Stimulated activated CD8-positive, alpha-beta memory T cell treated with anti-CD3 and anti-CD28 coated beads, Interleukin-4, amount 100 ng/mL, for 24 hours (primary cell): ENCODE data around the gene APLNR.

Experiments used
- DNase-seq: peaks from one replicate; pipeline ENCODE4 v3.0.0-alpha.2; 2020; ENCODE audit warnings: low read depth

APLNR gene

GRCh38 chr11:57251491-57252104 is 14.5 kb upstream of the APLNR start:
- no peak for DNase-seq

GRCh38 chr11:57251037-57251436 is 14.0 kb upstream of the APLNR start:
- no peak for DNase-seq

GRCh38 chr11:57249384-57250319 is 12.6 kb upstream of the APLNR start:
- peak; percentile 23 for DNase-seq

- DNase-seq = no peak
Measured at GRCh38 chr11:57248780-57249383, 11.8 kb upstream of the APLNR start.

GRCh38 chr11:57244911-57245310 is 7.9 kb upstream of the APLNR start:
- DNase-seq = no peak

DNA sequence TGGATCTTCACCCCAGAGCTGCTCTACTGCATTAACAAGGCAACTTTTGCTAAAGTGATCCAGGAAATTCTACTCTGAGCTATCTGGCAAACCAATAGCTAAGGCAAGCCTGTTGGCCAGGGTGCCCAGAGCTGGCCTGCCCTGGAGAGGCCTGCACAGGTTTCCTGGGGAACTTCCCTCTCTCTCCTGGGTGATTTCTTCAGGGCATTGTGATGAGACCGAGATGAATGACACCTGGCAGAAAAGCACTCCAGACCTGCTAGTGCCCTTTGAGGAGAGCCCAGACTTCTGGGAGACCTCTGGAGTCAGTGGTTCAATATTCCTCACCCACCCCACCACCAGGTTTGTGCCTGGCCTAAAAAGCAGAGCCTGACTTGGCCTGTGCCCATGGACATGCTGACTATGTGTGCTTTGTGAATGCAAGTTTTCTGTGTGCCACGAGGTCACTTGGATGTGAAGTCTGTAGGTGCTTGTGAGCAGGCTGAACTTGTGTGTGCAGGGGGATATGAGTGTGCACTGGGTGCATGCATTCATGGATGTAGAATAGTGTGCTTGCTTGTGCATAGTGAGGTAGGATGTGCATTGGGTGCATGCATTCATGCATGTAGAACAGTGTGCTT is 4.4 kb upstream of the APLNR start:
- no peak for DNase-seq

GRCh38 chr11:57240757-57241156 is 3.7 kb upstream of the APLNR start:
- no peak for DNase-seq

DNA sequence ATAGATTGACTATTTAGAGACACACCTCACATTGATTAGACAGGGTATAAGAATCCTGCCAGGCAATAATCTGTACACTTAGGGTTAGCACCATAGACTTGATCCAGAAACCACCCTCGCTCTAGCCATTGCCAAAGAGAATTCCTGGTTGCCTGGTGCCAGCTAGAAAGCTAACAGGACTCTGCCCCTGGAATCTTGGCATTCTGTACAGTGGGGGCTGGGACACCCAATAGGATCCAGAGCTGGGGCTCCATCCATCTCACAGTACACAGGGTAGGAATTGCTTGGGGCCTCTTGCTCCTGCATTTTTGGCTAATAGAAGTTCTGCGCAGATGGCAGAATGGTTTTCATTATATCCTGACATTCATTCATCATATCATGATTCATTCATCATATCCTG is 3.0 kb upstream of the APLNR start:
- no peak for DNase-seq

DNA sequence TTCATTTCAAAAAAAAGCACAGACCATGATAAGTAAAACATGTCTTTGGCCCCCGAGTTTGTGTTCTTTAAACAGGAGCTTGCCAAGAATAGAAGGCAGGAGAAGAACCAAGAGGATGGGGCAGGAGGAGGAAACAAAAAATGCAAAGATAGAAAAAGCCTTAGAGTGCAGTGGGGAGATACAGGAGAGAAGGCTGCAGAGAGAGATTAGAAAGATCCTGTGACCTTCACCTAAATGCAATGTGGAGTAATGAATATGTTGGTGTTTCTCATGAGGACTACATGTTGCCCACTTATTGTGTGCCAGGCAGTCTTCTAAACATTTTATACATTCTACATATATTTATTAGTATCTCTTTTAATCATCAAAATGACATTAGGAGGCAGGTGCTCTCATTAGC is 2.3 kb upstream of the APLNR start:
- DNase-seq = no peak

DNA sequence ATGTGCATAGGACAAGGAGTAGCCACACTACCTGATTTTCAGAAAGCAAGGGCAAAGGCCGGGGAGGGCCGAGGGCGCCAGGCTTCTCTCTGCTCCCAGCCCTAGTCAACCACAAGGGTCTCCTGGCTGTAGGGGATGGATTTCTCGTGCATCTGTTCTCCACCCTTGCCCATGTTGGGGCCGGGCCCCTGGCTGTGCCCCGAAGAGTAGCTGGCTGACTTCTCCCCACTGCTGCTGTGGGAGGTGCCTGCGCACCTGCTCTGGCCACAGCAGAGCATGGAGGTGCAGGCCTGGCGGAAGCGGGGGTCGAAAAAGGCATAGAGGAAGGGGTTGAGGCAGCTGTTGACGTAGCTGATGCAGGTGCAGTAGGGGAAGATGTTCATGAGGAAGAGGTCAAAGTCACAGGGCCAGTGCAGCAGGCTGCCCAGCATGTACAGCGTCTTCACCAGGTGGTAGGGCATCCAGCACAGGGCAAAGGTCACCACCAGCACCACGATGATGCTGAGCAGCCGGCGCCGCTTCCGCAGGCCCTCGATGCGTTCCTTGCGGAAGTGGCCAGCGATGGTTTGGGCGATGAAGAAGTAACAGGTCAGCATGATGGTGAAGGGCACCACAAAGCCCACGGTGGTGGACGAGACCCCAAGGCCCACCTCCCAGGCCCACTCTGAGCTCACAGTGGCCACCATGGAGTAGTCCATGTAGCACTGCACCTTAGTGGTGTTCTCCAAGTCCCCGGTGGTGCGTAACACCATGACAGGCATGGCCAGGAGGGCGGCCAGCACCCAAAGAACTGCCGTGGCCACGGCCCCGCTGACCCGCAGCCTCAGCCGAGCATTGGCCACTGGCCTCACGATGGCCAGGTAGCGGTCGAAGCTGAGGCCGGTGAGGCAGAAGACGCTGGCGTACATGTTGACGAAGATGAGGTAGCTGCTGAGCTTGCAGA is 1.0 kb downstream of the APLNR start:
- DNase-seq = no peak

GRCh38 chr11:57233702-57234101 is 3.3 kb downstream of the APLNR start:
- DNase-seq = no peak

GRCh38 chr11:57231539-57232253 is 5.4 kb downstream of the APLNR start:
- no peak for DNase-seq

GRCh38 chr11:57230791-57231538 is 6.1 kb downstream of the APLNR start:
- no peak for DNase-seq

DNA sequence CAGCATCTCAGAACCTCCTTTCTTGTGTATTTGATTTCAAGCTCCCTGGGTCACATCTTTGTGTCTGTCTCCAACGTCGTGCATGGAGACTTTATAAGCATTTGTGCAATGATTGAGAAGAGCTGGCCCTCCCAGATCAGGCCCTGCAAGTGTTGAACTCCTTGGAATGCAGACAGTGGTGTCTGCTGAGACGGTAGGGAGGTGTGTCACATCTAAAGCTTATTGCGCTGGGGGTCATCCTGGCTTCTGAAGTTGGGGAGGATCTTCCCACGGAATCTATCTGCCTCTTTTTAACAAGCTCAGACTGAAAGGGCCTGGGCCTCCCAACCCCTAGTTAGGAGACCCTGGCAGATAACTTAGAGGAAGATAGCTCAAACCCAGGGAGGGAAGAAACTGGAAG is 6.7 kb downstream of the APLNR start:
- DNase-seq = no peak

DNA sequence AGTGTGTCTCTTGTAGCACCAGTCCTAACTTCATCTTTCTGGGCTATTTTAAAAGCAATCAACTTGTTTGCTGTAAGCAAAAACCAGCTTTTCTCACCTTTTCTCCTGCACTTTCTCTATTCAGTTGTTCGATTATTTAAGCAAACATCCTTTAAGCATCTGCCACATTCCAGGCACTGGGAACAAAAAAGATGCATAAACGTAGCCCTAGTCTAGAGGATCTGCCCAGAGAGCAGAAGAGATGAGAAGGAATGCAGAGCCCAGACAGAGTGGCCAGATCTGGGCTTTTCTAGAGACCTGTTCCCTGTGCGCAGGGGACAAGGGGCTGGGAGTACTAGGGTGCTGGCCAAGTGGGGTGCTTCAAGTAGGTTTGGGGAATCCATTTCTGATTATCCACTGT is 8.4 kb downstream of the APLNR start:
- DNase-seq = no peak

GRCh38 chr11:57224537-57224936 is 12.5 kb downstream of the APLNR start:
- no peak for DNase-seq

- DNase-seq = no peak
Measured at GRCh38 chr11:57224128-57224527, 12.9 kb downstream of the APLNR start.

DNA sequence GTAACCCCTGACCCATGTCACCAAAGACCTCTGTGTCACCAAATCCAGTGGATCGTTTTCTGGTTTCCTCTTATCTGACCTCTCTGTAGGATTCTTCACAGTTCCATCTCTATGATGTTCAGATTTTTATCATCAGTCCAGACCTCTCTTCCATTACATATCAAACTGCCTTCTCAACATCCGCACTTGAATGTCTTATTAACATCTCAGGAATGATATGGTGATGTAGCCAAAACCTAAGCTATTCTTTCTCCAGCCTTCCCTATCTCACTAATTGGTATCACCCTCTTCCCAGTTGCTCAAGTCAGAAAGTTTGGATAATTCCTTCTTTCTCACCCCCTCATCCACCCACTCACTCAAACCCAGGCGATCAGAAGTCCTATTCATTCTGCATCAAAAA is 13.4 kb downstream of the APLNR start:
- DNase-seq = no peak

GRCh38 chr11:57222239-57222638 is 14.8 kb downstream of the APLNR start:
- no peak for DNase-seq

DNA sequence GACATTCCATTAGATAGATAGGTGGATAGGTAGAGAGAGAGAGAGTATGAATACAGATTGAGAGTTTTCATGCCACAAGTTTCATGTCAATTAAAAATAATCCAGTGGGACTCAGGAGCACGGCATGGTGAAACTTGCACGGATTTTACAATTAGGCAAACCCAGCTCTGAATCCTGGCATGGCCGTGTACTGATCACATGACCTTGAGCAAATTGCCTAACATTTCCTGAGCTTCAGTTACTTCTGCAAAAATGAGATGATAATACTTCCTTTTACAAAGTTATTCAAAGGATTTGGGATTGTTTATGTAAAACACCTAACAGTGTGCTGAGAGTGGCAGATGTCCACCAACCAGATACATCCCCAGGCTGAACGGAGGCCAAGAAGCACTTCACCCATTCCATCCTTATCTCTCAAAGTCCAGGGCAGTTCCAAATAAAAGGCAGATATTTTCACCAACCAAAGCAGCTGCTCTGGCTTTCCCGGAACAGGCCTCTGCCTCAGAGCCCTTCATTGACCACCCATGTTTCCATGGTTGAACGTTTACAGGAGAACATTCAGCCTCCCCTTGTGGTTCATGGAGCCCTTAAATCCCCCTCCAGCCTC is 17.9 kb downstream of the APLNR start:
- no peak for DNase-seq
